HG03439 (cell line): Measurements from ENCODE around the gene REPS1.

ENCODE experiments used
- ATAC-seq: cut with Tn5 transposase; IDR thresholded peaks from one replicate; pipeline ENCODE4 v1.9.1; 2021; ENCODE audit warnings: mild to moderate bottlenecking, moderate library complexity; ENCODE audit not compliant: unreplicated experiment

Gene REPS1

DNA sequence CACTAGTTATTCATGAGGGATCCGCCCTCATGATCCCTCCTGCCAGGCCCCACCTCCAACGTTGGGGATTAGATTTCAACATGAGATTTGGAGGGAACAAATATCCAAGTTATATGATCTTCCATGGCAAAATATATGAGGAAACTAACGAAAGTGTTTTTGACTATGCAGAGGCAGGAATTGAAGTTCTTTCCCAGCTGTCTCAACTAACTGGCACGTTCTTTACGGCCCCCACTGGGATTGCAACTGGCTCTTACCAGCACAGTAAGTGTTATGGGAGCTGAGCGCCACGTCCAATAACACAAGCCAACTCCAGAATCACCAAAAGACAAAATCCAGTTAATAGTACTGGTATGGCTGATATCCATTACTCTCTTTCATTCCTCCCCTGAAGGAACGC, 125.6 kb downstream of the REPS1 start:
- ATAC-seq = no peak

- ATAC-seq = no peak
These were observed 130.3 kb downstream of the REPS1 start for GRCh38 chr6:138857775-138858174.

DNA sequence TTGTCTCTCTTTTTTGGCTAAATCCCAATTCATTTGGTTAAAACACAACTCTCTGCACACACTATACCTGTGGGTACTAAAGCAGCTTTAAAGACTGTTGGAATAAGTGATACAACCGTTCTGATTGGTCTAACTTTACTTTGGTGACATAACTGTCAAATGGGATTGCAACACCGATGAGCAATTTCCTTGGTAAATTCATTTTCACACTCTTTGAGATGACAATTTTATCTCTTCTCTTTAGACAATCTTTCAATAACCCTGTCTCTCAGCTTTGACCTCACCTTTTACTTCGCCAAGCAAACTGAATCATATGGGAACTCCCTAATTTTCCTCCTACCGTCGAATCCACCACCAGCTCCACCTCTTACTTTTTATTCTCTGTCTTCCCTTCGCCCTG, 131.4 kb downstream of the REPS1 start:
- no peak for ATAC-seq
